RWPE1 (cell line): ENCODE data around the gene MORC2.

Experiments used
- CTCF ChIA-PET: fragments of 350-600 bp; sonication (Branson Sonifier 250); formaldehyde crosslinking; extraction: SDS; loops from one replicate; lab custom pipeline; 2021; lab: Yijun Ruan, JAX
- POLR2A ChIA-PET: fragments of 400-600 bp; formaldehyde crosslinking; extraction: SDS; loops from one replicate; lab custom pipeline; 2020; ENCODE audit warnings: antibody characterized with exemption; ENCODE audit not compliant: low non-redundant PET; lab: Yijun Ruan, JAX
- DNase-seq: peaks from one replicate; pipeline ENCODE4 v3.0.0; 2012; ENCODE audit warnings: low spot score
- H3K27ac ChIP-seq: fragments of 450-650 bp; 2 replicates; pipeline ENCODE4 v1.5.1; 2017
- TF ChIP-seq, protein P1 (sequence below): fragments of 450-650 bp; conservative IDR thresholded peaks from 2 replicates; pipeline ENCODE4 v1.5.1; 2017; ENCODE audit warnings: low read depth, mild to moderate bottlenecking

MORC2 gene

GRCh38 chr22:30883586-30884145 is 84.9 kb downstream of the MORC2 start:
- ChIA-PET POLR2A (no interaction called here), CTCF (no interaction called here)
- TF ChIP-seq, protein P1, sequence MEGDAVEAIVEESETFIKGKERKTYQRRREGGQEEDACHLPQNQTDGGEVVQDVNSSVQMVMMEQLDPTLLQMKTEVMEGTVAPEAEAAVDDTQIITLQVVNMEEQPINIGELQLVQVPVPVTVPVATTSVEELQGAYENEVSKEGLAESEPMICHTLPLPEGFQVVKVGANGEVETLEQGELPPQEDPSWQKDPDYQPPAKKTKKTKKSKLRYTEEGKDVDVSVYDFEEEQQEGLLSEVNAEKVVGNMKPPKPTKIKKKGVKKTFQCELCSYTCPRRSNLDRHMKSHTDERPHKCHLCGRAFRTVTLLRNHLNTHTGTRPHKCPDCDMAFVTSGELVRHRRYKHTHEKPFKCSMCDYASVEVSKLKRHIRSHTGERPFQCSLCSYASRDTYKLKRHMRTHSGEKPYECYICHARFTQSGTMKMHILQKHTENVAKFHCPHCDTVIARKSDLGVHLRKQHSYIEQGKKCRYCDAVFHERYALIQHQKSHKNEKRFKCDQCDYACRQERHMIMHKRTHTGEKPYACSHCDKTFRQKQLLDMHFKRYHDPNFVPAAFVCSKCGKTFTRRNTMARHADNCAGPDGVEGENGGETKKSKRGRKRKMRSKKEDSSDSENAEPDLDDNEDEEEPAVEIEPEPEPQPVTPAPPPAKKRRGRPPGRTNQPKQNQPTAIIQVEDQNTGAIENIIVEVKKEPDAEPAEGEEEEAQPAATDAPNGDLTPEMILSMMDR, result no peak
- H3K27ac ChIP-seq, result no peak overlapping the region
- DNase-seq, result no peak

DNA sequence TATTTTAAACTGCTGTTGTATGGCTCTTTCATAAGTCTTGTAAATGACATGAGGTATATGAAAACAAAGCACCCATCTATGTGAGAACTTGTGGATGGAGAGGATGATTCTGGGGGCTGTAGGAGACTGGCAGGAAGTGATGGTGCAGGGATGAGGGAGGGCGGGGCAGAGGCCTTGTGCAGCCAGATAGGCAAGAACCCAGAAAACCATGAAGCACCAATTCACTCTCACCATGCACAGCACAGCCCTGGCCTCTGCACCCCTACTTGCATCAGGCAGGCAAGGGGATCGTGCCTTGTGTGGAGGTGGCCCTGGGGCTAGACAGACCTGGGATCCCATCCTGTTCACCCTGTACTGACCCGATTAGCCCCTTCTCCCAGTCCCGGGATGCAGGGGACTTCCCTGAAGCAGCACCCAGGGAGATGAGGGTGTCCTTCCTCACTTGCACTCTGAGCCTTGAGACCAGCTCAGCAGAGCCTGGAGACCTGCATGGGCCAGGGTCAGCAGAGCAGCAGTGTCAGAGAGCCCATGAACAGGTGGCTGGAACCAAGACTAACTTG is 85.5 kb downstream of the MORC2 start:
- TF ChIP-seq, protein P1, result no peak
- POLR2A ChIA-PET, result no interaction called here
- CTCF ChIA-PET, result no interaction called here
- H3K27ac ChIP-seq, result no peak overlapping the region
- no peak for DNase-seq

DNA sequence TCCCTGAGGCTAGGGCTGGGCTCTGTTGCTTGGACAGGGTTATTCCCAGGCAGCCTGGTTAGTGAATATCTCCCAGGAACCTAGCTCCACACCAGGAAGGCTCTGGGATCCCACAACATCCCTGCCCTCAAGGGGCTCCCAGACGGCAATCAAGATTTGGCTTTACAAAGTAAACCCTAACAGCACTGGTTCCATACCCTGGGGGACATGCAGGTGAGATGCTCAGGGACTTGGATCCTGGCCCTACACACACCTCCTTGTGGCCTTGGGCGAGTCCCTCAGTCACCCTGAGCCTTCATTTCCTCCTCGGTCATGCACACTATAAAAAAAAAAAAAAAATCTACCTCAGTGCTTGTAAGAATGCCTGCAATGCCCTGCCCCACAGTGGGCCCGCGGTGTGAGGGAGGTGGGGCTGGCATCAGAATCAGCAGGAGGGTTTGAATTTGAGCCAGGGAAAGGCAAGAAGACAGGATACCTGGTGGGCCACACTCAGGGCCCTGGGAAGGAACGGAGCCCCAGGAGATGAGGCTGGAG is 86.3 kb downstream of the MORC2 start:
- ChIA-PET CTCF (no interaction called here), POLR2A (no interaction called here)
- H3K27ac ChIP-seq, result peak overlapping the region; percentile 23; the same call in 1 of the 2 replicates
- TF ChIP-seq, protein P1, result no peak
- DNase-seq, result no peak

DNA sequence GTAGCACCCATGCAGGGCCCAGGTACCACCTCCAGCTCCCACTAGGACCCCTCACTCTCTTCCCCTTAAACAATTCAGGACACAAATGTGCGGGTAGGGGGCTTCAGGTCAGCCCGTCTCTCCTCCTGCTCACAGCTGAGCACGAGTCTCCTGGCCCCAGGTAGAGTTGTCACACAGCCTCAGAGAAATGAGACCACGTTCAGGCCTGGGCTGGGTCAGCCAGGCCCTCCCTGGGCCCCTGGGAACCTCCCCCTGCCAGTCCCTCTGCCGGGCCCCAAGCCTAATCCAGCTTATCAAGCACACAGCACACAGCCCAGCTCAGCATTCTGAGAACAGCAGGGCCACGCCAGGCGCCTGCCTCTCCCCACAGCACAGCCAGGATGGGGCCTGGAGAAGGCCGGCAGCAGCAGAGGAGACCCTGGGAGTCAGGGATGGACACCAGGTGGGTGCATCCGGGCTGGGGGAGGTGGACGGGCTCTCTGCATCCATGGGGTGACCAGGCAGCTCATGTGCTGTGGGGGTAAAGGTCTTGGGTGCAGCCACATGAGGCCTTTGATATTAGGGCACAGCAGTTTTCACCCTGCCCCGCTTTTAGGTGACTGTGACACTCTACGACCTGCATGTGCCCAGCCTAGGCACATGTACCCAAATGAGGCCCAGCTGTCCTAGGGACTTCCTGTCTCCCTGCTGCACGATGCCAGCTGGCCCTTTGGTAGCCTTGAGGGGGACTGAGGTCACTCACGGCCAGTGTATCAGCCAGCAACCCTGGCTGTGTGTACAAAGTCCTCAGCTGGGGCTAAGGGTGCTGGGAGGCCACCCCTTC is 87.0 kb downstream of the MORC2 start:
- H3K27ac ChIP-seq, result peak overlapping the region; percentile 23; the same call in 1 of the 2 replicates
- TF ChIP-seq, protein P1, result no peak
- ChIA-PET CTCF (no interaction called here), POLR2A (no interaction called here)
- DNase-seq, result no peak

DNA sequence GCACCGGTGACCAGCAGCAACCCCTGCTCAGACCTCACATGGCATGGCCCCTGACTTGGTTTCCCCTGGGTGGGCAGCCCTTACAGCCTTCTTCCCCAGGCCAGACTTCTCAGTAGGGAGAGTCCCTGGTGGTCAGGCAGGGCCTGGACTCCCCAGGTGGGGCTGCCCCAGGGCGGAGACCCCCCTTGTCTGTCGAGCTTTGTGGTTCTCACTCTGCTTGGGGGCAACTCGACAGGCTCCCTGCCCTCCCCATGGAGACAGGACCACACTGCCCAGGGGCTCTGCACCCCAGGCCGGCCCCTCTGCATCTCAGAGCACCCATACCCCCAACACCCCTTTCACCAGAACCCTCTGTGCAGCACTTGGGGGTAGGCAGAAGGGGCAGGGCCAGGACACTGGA is 87.7 kb downstream of the MORC2 start:
- ChIA-PET POLR2A (no interaction called here), CTCF (no interaction called here)
- no peak for DNase-seq
- TF ChIP-seq, protein P1, result no peak
- no peak overlapping the region for H3K27ac ChIP-seq

DNA sequence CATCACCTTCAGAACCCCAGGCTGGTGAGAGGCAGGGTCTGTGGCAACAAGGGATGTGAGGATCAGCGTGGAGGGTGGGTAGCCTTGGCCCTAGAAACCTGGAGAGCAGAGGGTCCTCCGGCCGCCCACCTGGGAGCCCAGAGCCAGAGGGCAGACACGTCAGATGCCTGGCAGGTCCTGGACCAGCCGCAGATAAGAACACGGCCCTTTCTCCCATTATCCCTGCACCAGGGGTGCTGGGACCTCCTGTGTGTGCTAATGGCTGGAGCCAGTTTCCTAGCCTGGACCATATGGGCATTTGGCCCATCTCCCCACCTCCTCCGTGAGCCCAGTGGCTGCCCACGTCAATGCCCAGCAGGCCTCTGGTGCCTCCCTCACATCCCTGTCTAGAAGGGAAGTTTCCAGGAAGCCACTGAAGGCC is 88.4 kb downstream of the MORC2 start:
- H3K27ac ChIP-seq, result no peak overlapping the region
- DNase-seq, result no peak
- ChIA-PET POLR2A (no interaction called here), CTCF (no interaction called here)
- TF ChIP-seq, protein P1, result no peak
